ENCODE results near the gene UVRAG.

DNA sequence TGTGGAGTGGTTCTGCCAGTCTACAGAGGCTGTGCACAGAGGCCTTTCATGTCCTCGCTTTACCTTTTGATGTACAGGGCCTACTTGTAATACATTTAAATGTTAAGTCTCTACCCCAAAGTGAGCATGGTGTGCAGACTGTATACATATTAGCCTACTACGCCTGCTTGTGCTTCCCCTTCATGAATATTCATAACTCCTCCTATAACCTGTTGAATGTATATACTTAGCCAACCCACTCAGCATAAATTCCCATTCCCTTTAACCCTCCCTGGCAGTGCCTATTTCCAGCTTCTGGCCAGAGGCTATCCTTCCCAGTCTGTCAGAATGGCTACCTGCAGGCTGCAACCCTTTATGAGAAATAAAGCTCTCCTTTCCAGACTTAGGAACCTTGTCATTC lies 275.2 kb downstream of the UVRAG start:
- TF ChIP-seq POLR2A (IDR thresholded peaks at IDR 0.05) (no peak), POLR2AphosphoS5 (IDR thresholded peaks at IDR 0.05) (no peak), EP300 (IDR thresholded peaks at IDR 0.05) (no peak)
- TF ChIP-seq, protein P1, sequence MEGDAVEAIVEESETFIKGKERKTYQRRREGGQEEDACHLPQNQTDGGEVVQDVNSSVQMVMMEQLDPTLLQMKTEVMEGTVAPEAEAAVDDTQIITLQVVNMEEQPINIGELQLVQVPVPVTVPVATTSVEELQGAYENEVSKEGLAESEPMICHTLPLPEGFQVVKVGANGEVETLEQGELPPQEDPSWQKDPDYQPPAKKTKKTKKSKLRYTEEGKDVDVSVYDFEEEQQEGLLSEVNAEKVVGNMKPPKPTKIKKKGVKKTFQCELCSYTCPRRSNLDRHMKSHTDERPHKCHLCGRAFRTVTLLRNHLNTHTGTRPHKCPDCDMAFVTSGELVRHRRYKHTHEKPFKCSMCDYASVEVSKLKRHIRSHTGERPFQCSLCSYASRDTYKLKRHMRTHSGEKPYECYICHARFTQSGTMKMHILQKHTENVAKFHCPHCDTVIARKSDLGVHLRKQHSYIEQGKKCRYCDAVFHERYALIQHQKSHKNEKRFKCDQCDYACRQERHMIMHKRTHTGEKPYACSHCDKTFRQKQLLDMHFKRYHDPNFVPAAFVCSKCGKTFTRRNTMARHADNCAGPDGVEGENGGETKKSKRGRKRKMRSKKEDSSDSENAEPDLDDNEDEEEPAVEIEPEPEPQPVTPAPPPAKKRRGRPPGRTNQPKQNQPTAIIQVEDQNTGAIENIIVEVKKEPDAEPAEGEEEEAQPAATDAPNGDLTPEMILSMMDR (IDR thresholded peaks at IDR 0.05) = no peak

Data from stomach (tissue), 4 donors.